GM12873 (cell line): ENCODE data around the gene ABR.

Source experiments
- CTCF ChIP-seq: IDR thresholded peaks from 2 replicates; pipeline ENCODE4 v1.5.1; 2012; ENCODE audit warnings: low read depth, mild to moderate bottlenecking, moderate library complexity, low read length, control low read depth; ENCODE audit not compliant: insufficient read depth; ENCODE audit errors: missing control alignments

ABR gene

GRCh38 chr17:1201132-1201702 lies 21.4 kb upstream of the ABR start:
- TF ChIP-seq CTCF, result no peak

GRCh38 chr17:1197781-1198490 lies 18.2 kb upstream of the ABR start:
- no peak for TF ChIP-seq CTCF

GRCh38 chr17:1197379-1197778 lies 17.6 kb upstream of the ABR start:
- TF ChIP-seq CTCF, result no peak

GRCh38 chr17:1196946-1197345 lies 17.2 kb upstream of the ABR start:
- TF ChIP-seq CTCF, result no peak

- TF ChIP-seq CTCF, result no peak
Measured at GRCh38 chr17:1192911-1193699, 13.3 kb upstream of the ABR start.

GRCh38 chr17:1190751-1191331 lies 11.1 kb upstream of the ABR start:
- TF ChIP-seq CTCF, result no peak
